Activated B cell treated with CpG ODN at 0.5 μM for 24 hours (primary cell): ENCODE data around the gene JARID2. TPM values are rescaled to one million over a fixed set of nuclear protein-coding genes. Genes with fewer than 3 reads are reported as not detected.

Experiments
- ATAC-seq: fragments of 200-7000 bp; cut with Tn5 transposase; one replicate; pipeline ENCODE4 v1.10.0; 2021; ENCODE audit warnings: low read depth, mild to moderate bottlenecking, moderate library complexity
- CTCF ChIA-PET: fragments of 350-600 bp; sonication (Branson Sonifier 250); formaldehyde crosslinking; loops from one replicate; lab custom pipeline; 2021; ENCODE audit warnings: antibody characterized with exemption; lab: Charles Lee
- POLR2A ChIA-PET: fragments of 350-600 bp; sonication (Branson Sonifier 250); formaldehyde crosslinking; loops from one replicate; lab custom pipeline; 2021; ENCODE audit warnings: antibody characterized with exemption; lab: Charles Lee
- DNase-seq: peaks from one replicate; pipeline ENCODE4 v3.0.0; 2022
- H3K27ac Mint-ChIP-seq: one replicate; pipeline ENCODE4 v1.8.0; 2020; ENCODE audit warnings: mixed read lengths
- H3K27me3 Mint-ChIP-seq: one replicate; pipeline ENCODE4 v1.8.0; 2021; ENCODE audit warnings: mixed read lengths
- H3K36me3 Mint-ChIP-seq: one replicate; pipeline ENCODE4 v1.8.0; 2021; ENCODE audit warnings: low read depth, mixed read lengths
- H3K4me1 Mint-ChIP-seq: one replicate; pipeline ENCODE4 v1.8.0; 2021; ENCODE audit warnings: mixed read lengths
- H3K4me3 Mint-ChIP-seq: one replicate; pipeline ENCODE4 v1.8.0; 2020; ENCODE audit warnings: mild to moderate bottlenecking, mixed read lengths
- H3K9me3 Mint-ChIP-seq: one replicate; pipeline ENCODE4 v1.8.0; 2020; ENCODE audit warnings: mixed read lengths
- intact Hi-C: fragments of 100-400 bp; cut with micrococcal nuclease; formaldehyde crosslinking; loops from one replicate; pipeline ENCODE4 v1.15.1; 2024
- total RNA-seq: library from RNA; stranded (reverse); gene quantifications from 2 replicates; pipeline ENCODE4 v1.2.3, GENCODE V29; 2022
- TF ChIP-seq, protein P1 (sequence below): fragments of 200-600 bp; IDR thresholded peaks from one replicate; pipeline ENCODE4 v1.8.0; 2022; ENCODE audit warnings: antibody characterized with exemption, mild to moderate bottlenecking

Gene JARID2
- total RNA-seq, 1 donor from 2014 or later, result 28.5 TPM

DNA sequence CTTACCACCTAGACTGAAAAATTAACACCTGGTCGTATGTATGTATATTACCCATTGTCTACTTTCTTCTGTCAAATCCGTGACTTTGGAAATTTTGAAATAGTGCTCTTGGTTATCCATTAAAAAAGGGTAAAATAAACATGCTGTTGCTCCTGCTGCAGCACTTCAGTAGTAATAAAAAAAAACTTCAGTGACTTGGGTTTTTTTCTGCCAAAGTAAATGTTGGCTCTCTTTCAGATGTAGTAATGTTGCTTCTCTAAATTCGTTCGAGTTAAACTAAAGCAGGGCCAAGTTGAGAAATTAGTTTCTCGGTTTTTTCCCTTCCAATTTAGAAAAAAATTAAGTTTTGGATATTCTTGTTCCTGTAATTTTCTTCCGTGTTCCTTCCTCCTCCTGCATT, 34.2 kb downstream of the JARID2 start:
- Mint-ChIP-seq H3K9me3 (no peaks in the 10 kb centered on the region), H3K4me1 (peaks cover 82% of the 10 kb centered on the region), H3K36me3 (peaks cover 4% of the 10 kb centered on the region), H3K27me3 (no peaks in the 10 kb centered on the region), H3K4me3 (peak overlapping the region; percentile 32), H3K27ac (peak overlapping the region; percentile 24)
- no peak for ATAC-seq
- intact Hi-C loops, result no loop called here
- ChIA-PET CTCF (interaction anchor here (1.4 kb wide), 1 partner anchor 26 kb away, joined by 3 read pairs; no protein-coding TSS in a partner anchor), POLR2A (interaction anchor here (0.7 kb wide), 1 partner anchor 45 kb away, joined by 6 read pairs; no protein-coding TSS in a partner anchor)
- DNase-seq, result no peak
- TF ChIP-seq, protein P1, sequence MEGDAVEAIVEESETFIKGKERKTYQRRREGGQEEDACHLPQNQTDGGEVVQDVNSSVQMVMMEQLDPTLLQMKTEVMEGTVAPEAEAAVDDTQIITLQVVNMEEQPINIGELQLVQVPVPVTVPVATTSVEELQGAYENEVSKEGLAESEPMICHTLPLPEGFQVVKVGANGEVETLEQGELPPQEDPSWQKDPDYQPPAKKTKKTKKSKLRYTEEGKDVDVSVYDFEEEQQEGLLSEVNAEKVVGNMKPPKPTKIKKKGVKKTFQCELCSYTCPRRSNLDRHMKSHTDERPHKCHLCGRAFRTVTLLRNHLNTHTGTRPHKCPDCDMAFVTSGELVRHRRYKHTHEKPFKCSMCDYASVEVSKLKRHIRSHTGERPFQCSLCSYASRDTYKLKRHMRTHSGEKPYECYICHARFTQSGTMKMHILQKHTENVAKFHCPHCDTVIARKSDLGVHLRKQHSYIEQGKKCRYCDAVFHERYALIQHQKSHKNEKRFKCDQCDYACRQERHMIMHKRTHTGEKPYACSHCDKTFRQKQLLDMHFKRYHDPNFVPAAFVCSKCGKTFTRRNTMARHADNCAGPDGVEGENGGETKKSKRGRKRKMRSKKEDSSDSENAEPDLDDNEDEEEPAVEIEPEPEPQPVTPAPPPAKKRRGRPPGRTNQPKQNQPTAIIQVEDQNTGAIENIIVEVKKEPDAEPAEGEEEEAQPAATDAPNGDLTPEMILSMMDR, result no peak

DNA sequence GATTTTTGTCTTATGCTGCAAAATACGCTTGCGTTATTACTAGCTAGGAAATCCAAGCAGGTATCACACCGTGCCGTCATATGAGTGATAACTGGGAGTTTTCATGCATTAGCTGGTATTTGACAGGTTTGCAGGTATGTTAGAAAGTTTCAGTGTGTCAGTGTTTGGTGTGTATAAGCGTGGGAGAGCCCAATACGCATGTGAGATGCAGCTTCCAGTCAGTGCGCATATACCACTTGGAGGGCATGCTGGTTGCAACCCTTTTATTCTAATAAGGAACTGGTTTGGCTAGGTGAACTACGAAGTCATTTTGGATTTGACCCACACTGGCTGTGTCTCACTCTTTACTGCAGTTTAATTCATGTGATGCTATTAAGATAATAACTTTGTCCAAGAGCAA, 35.1 kb downstream of the JARID2 start:
- H3K4me1 Mint-ChIP-seq, result peaks cover 81% of the 10 kb centered on the region
- peak overlapping the region; percentile 35 for H3K4me3 Mint-ChIP-seq
- no peaks in the 10 kb centered on the region for H3K27me3 Mint-ChIP-seq
- CTCF ChIA-PET, result no interaction called here
- ATAC-seq (no peak), DNase-seq (no peak)
- no peak overlapping the region for H3K27ac Mint-ChIP-seq
- TF ChIP-seq, protein P1, result no peak
- no peaks in the 10 kb centered on the region for H3K9me3 Mint-ChIP-seq
- POLR2A ChIA-PET, result interaction anchor here (0.6 kb wide), 1 partner anchor 62 kb away, joined by 3 read pairs; no protein-coding TSS in a partner anchor
- H3K36me3 Mint-ChIP-seq, result peaks cover 4% of the 10 kb centered on the region
- intact Hi-C loops, result no loop called here

DNA sequence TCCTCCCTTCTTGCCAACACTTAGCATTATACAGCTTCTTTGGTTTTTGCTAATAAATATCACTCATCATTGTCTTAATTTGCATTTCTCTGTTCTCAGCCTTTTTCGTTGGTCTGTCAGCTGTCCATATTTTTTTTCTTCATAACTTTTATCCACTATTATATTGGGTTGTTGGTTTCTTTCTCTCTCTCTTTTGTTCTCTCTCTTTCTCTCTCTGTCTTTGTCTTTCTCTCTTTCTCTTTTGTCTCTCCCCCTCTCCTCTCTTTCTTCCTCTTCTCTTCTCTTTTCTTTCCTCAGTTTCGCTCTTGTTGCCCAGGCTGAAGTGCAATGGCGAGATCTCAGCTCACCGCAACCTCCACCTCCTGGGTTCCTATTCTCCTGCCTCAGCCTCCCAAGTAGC, 36.5 kb downstream of the JARID2 start:
- DNase-seq (no peak), ATAC-seq (no peak)
- POLR2A ChIA-PET, result interaction anchor here (0.6 to 0.7 kb wide), 3 partner anchors 12 to 62 kb away, joined by 3 to 7 read pairs (median 4); no protein-coding TSS in a partner anchor
- Mint-ChIP-seq H3K27ac (peak overlapping the region; percentile 69), H3K9me3 (no peaks in the 10 kb centered on the region), H3K36me3 (peaks cover 4% of the 10 kb centered on the region), H3K4me1 (peaks cover 75% of the 10 kb centered on the region), H3K27me3 (no peaks in the 10 kb centered on the region), H3K4me3 (peak overlapping the region; percentile 8)
- CTCF ChIA-PET, result no interaction called here
- TF ChIP-seq, protein P1, result no peak
- intact Hi-C loops, result no loop called here

DNA sequence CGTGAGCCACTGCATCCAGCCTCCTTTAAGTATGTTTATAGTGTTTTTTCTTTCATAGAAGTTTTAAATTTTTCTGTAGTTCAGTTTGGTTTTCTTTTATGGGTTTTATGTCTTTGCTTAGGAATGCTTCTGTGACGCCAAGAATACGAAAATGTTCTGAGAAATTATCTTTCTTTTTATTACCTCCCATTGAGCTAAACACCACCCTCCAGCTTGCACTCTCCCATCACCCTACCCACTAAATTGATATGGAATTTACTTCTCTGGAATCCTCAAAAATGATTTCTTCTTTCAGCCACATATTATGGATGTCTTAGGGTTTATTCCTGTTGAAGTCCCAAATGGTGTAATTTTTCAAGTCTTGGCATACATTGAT, 38.1 kb downstream of the JARID2 start:
- H3K4me3 Mint-ChIP-seq, result no peak overlapping the region
- no peaks in the 10 kb centered on the region for H3K27me3 Mint-ChIP-seq
- peaks cover 75% of the 10 kb centered on the region for H3K4me1 Mint-ChIP-seq
- CTCF ChIA-PET, result no interaction called here
- H3K9me3 Mint-ChIP-seq, result no peaks in the 10 kb centered on the region
- DNase-seq, result no peak
- POLR2A ChIA-PET, result interaction anchor here (0.7 to 1.3 kb wide), 2 partner anchors 17 to 1872 kb away, joined by 3 to 7 read pairs; no protein-coding TSS in a partner anchor
- H3K36me3 Mint-ChIP-seq, result peaks cover 5% of the 10 kb centered on the region
- TF ChIP-seq, protein P1, result no peak
- no peak for ATAC-seq
- intact Hi-C loops, result no loop called here
- H3K27ac Mint-ChIP-seq, result peak overlapping the region; percentile 38

DNA sequence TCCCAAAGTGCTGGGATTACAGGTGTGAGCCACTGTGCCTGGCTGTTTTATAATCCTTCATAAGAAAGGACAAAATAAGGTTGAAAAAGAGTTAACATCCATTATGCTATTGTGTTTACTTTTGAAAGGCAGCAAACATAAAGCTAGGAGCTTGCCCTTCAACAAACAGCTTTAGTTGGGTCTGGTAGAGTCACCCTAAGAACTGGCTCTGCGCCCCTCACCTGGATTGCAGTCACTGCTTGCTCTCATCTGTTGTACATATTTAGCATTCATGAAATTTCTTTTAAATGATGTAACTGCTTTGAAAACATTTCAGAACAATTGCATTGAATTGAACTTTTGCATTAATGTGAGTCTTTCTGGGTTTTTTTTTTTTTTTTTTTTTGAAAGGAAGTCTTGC, 38.9 kb downstream of the JARID2 start:
- no peaks in the 10 kb centered on the region for H3K9me3 Mint-ChIP-seq
- no peak overlapping the region for H3K27ac Mint-ChIP-seq
- no peak for ATAC-seq
- peaks cover 71% of the 10 kb centered on the region for H3K4me1 Mint-ChIP-seq
- intact Hi-C loops, result no loop called here
- ChIA-PET CTCF (interaction anchor here (0.6 kb wide), 1 partner anchor 156 kb away, joined by 3 read pairs; no protein-coding TSS in a partner anchor), POLR2A (interaction anchor here (0.9 to 1.3 kb wide), 2 partner anchors 18 to 36 kb away, joined by 3 to 9 read pairs; no protein-coding TSS in a partner anchor)
- DNase-seq, result no peak
- TF ChIP-seq, protein P1, result no peak
- no peak overlapping the region for H3K4me3 Mint-ChIP-seq
- peaks cover 5% of the 10 kb centered on the region for H3K36me3 Mint-ChIP-seq
- H3K27me3 Mint-ChIP-seq, result no peaks in the 10 kb centered on the region
